GM21367 (cell line): ENCODE measurements around the gene ARID3A.

Experiments
- ATAC-seq: cut with Tn5 transposase; IDR thresholded peaks from one replicate; pipeline ENCODE4 v1.9.1; 2021; ENCODE audit not compliant: unreplicated experiment

ARID3A gene

GRCh38 chr19:960601-960938 is 34.7 kb downstream of the ARID3A start:
- no peak for ATAC-seq

- no peak for ATAC-seq
Measured at GRCh38 chr19:961866-962620, 36.2 kb downstream of the ARID3A start.

- no peak for ATAC-seq
Measured at GRCh38 chr19:962683-963400, 37.0 kb downstream of the ARID3A start.

- no peak for ATAC-seq
Measured at GRCh38 chr19:963486-963951, 37.7 kb downstream of the ARID3A start.

GRCh38 chr19:964116-964520 is 38.3 kb downstream of the ARID3A start:
- ATAC-seq: no peak

GRCh38 chr19:964761-965694 is 39.2 kb downstream of the ARID3A start:
- no peak for ATAC-seq

GRCh38 chr19:966485-967088 is 40.8 kb downstream of the ARID3A start:
- ATAC-seq: no peak

- ATAC-seq: no peak
Measured at GRCh38 chr19:970695-971094, 44.9 kb downstream of the ARID3A start.

- no peak for ATAC-seq
Measured at GRCh38 chr19:971795-972194, 46.0 kb downstream of the ARID3A start.

- no peak for ATAC-seq
Measured at GRCh38 chr19:972281-972680, 46.4 kb downstream of the ARID3A start.

GRCh38 chr19:973726-974563 is 48.1 kb downstream of the ARID3A start:
- no peak for ATAC-seq

- ATAC-seq: no peak
Measured at GRCh38 chr19:974564-975257, 48.9 kb downstream of the ARID3A start.

- ATAC-seq: no peak
Measured at GRCh38 chr19:976476-976875, 50.6 kb downstream of the ARID3A start.

GRCh38 chr19:977058-977464 is 51.2 kb downstream of the ARID3A start:
- ATAC-seq: no peak

GRCh38 chr19:979318-979741 is 53.5 kb downstream of the ARID3A start:
- ATAC-seq: no peak

- ATAC-seq: no peak
Measured at GRCh38 chr19:980133-980998, 54.5 kb downstream of the ARID3A start.

GRCh38 chr19:982567-983170 is 56.8 kb downstream of the ARID3A start:
- ATAC-seq: no peak
